WTC11 (cell line): ENCODE data around the gene GGA3. TPM values are rescaled to one million over a fixed set of nuclear protein-coding genes. Genes with fewer than 3 reads are reported as not detected.

Experiments
- ATAC-seq: fragments of 200-7000 bp; cut with Tn5 transposase; 2 replicates; pipeline ENCODE4 v1.10.0; 2021; ENCODE audit warnings: mild to moderate bottlenecking, moderate library complexity
- CTCF ChIA-PET: fragments of 300-600 bp; sonication (Branson Sonifier 250); formaldehyde crosslinking; loops from one replicate; lab custom pipeline; 2021; ENCODE audit warnings: antibody characterized with exemption; lab: Charles Lee
- POLR2A ChIA-PET: fragments of 350-600 bp; sonication (Branson Sonifier 250); formaldehyde crosslinking; loops from one replicate; lab custom pipeline; 2021; ENCODE audit warnings: antibody characterized with exemption; lab: Charles Lee
- DNase-seq: peaks from one replicate; pipeline ENCODE4 v3.0.0; 2021; ENCODE audit warnings: low spot score
- H3K27ac Mint-ChIP-seq: 2 replicates; pipeline ENCODE4 v1.8.0; 2021; ENCODE audit warnings: mixed read lengths
- H3K27me3 Mint-ChIP-seq: 2 replicates; pipeline ENCODE4 v1.8.0; 2021; ENCODE audit warnings: low read depth, mild to moderate bottlenecking, moderate library complexity, mixed read lengths
- H3K36me3 Mint-ChIP-seq: 2 replicates; pipeline ENCODE4 v1.8.0; 2021; ENCODE audit warnings: mixed read lengths
- H3K4me1 Mint-ChIP-seq: 2 replicates; pipeline ENCODE4 v1.8.0; 2022; ENCODE audit warnings: mixed read lengths
- H3K4me3 Mint-ChIP-seq: 2 replicates; pipeline ENCODE4 v1.8.0; 2021; ENCODE audit warnings: mild to moderate bottlenecking, moderate library complexity, mixed read lengths
- H3K9me3 Mint-ChIP-seq: 2 replicates; pipeline ENCODE4 v1.8.0; 2021; ENCODE audit warnings: mixed read lengths
- FOXJ3 ChIP-seq: sonication (generic); formaldehyde crosslinking; IDR thresholded peaks from 2 replicates; pipeline ENCODE4 v1.9.0; 2021; ENCODE audit warnings: missing genetic modification reagents, mild to moderate bottlenecking, borderline replicate concordance
- GABPB1 ChIP-seq: sonication (generic); formaldehyde crosslinking; IDR thresholded peaks from 2 replicates; pipeline ENCODE4 v1.8.1; 2023; ENCODE audit warnings: mild to moderate bottlenecking, missing genetic modification reagents
- IRF2 ChIP-seq: sonication (generic); formaldehyde crosslinking; IDR thresholded peaks from 2 replicates; pipeline ENCODE4 v1.8.0; 2022; ENCODE audit warnings: low read depth, missing genetic modification reagents, borderline replicate concordance
- MYBL2 ChIP-seq: sonication (generic); formaldehyde crosslinking; IDR thresholded peaks from 2 replicates; pipeline ENCODE4 v1.8.1; 2023; ENCODE audit warnings: mild to moderate bottlenecking, moderate library complexity, missing genetic modification reagents
- NFATC4 ChIP-seq: fragments of 250-450 bp; sonication (Bioruptor Pico); IDR thresholded peaks from 2 replicates; pipeline ENCODE4 v1.9.0; 2021; ENCODE audit warnings: mild to moderate bottlenecking
- NR3C1 ChIP-seq: sonication (generic); formaldehyde crosslinking; conservative IDR thresholded peaks from 2 replicates; pipeline ENCODE4 v1.8.1; 2023; ENCODE audit warnings: low read depth, mild to moderate bottlenecking, missing genetic modification reagents
- SMAD4 ChIP-seq: sonication (generic); formaldehyde crosslinking; IDR thresholded peaks from 2 replicates; pipeline ENCODE4 v1.8.0; 2022; ENCODE audit warnings: mild to moderate bottlenecking, missing genetic modification reagents
- SP1 ChIP-seq: sonication (generic); formaldehyde crosslinking; conservative IDR thresholded peaks from 2 replicates; pipeline ENCODE4 v1.8.1; 2022; ENCODE audit warnings: missing genetic modification reagents
- TCF7 ChIP-seq: sonication (generic); formaldehyde crosslinking; IDR thresholded peaks from 2 replicates; pipeline ENCODE4 v1.8.0; 2022; ENCODE audit warnings: mild to moderate bottlenecking, low read depth, missing genetic modification reagents, moderate library complexity
- TEAD1 ChIP-seq: sonication (generic); formaldehyde crosslinking; IDR thresholded peaks from 2 replicates; pipeline ENCODE4 v1.8.0; 2022; ENCODE audit warnings: mild to moderate bottlenecking, missing genetic modification reagents
- TEAD4 ChIP-seq: sonication (generic); formaldehyde crosslinking; IDR thresholded peaks from 2 replicates; pipeline ENCODE4 v1.8.0; 2022; ENCODE audit warnings: mild to moderate bottlenecking, missing genetic modification reagents
- TP53 ChIP-seq: sonication (generic); formaldehyde crosslinking; IDR thresholded peaks from 2 replicates; pipeline ENCODE4 v1.8.1; 2023; ENCODE audit warnings: mild to moderate bottlenecking, missing genetic modification reagents
- ZNF232 ChIP-seq: sonication (generic); formaldehyde crosslinking; IDR thresholded peaks from 2 replicates; pipeline ENCODE4 v1.8.0; 2022; ENCODE audit warnings: mild to moderate bottlenecking, missing genetic modification reagents
- ZNF396 ChIP-seq: fragments of 250-450 bp; sonication (Bioruptor Pico); IDR thresholded peaks from 2 replicates; pipeline ENCODE4 v1.8.0; 2021; ENCODE audit warnings: mild to moderate bottlenecking, moderate library complexity, borderline replicate concordance
- ZNF416 ChIP-seq: fragments of 250-450 bp; sonication (Bioruptor Pico); IDR thresholded peaks from 2 replicates; pipeline ENCODE4 v1.9.0; 2021; ENCODE audit warnings: mild to moderate bottlenecking, inconsistent platforms
- total RNA-seq: library from RNA; stranded (reverse); gene quantifications from 3 replicates; pipeline ENCODE4 v1.2.3, GENCODE V29; 2021
- TF ChIP-seq, protein P1 (sequence below): sonication (generic); formaldehyde crosslinking; IDR thresholded peaks from 2 replicates; pipeline ENCODE4 v1.8.1; 2023; ENCODE audit warnings: mild to moderate bottlenecking, missing genetic modification reagents
- TF ChIP-seq, protein P2 (sequence below): sonication (generic); formaldehyde crosslinking; IDR thresholded peaks from 2 replicates; pipeline ENCODE4 v1.8.0; 2023; ENCODE audit warnings: mild to moderate bottlenecking, missing genetic modification reagents
- TF ChIP-seq, protein P3 (sequence below): sonication (generic); formaldehyde crosslinking; IDR thresholded peaks from 2 replicates; pipeline ENCODE4 v1.8.1; 2022; ENCODE audit warnings: low read depth, mild to moderate bottlenecking, moderate library complexity, missing genetic modification reagents, borderline replicate concordance
- TF ChIP-seq, protein P4 (sequence below): sonication (generic); formaldehyde crosslinking; IDR thresholded peaks from 2 replicates; pipeline ENCODE4 v1.8.1; 2022; ENCODE audit warnings: mild to moderate bottlenecking, missing genetic modification reagents, moderate library complexity, borderline replicate concordance
- TF ChIP-seq, protein P5 (sequence below): sonication (generic); formaldehyde crosslinking; IDR thresholded peaks from 2 replicates; pipeline ENCODE4 v1.8.1; 2023; ENCODE audit warnings: mild to moderate bottlenecking, missing genetic modification reagents, moderate library complexity

Gene GGA3
- total RNA-seq, 1 experiment from 2014 or later = 66.9 TPM

DNA sequence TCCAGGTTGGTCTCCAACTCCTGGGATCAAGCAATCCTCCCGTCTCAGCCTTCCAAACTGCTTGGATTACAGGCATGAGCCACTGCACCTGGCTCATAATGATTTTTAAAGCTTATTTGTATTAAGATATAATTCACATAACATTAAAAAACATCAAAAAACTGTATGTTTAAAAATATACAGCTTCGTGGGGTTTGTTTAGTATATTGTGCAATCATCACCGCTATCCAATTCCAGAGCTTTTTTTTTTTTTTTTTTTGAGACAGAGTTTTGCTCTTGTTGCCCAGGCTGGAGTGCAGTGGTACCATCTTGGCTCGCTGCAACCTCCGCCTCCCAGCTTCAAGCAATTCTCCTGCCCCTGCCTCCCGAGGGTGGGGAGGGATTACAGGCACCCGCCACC lies 38.9 kb upstream of the GGA3 start:
- no peak for ATAC-seq
- POLR2A ChIA-PET = no interaction called here
- Mint-ChIP-seq H3K36me3 (no peaks in the 10 kb centered on the region), H3K4me3 (no peak overlapping the region), H3K9me3 (no peaks in the 10 kb centered on the region)
- TF ChIP-seq FOXJ3 = no peak
- TF ChIP-seq TP53 (CRISPR knock-in tag) = no peak
- no peak for TF ChIP-seq TEAD1 (CRISPR knock-in tag)
- TF ChIP-seq, protein P1, sequence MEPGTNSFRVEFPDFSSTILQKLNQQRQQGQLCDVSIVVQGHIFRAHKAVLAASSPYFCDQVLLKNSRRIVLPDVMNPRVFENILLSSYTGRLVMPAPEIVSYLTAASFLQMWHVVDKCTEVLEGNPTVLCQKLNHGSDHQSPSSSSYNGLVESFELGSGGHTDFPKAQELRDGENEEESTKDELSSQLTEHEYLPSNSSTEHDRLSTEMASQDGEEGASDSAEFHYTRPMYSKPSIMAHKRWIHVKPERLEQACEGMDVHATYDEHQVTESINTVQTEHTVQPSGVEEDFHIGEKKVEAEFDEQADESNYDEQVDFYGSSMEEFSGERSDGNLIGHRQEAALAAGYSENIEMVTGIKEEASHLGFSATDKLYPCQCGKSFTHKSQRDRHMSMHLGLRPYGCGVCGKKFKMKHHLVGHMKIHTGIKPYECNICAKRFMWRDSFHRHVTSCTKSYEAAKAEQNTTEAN = no peak
- no peak for TF ChIP-seq ZNF232 (CRISPR knock-in tag)
- TF ChIP-seq IRF2 (CRISPR knock-in tag) = no peak
- TF ChIP-seq, protein P2, sequence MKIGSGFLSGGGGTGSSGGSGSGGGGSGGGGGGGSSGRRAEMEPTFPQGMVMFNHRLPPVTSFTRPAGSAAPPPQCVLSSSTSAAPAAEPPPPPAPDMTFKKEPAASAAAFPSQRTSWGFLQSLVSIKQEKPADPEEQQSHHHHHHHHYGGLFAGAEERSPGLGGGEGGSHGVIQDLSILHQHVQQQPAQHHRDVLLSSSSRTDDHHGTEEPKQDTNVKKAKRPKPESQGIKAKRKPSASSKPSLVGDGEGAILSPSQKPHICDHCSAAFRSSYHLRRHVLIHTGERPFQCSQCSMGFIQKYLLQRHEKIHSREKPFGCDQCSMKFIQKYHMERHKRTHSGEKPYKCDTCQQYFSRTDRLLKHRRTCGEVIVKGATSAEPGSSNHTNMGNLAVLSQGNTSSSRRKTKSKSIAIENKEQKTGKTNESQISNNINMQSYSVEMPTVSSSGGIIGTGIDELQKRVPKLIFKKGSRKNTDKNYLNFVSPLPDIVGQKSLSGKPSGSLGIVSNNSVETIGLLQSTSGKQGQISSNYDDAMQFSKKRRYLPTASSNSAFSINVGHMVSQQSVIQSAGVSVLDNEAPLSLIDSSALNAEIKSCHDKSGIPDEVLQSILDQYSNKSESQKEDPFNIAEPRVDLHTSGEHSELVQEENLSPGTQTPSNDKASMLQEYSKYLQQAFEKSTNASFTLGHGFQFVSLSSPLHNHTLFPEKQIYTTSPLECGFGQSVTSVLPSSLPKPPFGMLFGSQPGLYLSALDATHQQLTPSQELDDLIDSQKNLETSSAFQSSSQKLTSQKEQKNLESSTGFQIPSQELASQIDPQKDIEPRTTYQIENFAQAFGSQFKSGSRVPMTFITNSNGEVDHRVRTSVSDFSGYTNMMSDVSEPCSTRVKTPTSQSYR (CRISPR knock-in tag) = no peak
- TF ChIP-seq NFATC4 (CRISPR knock-in tag) = no peak
- TF ChIP-seq ZNF416 (CRISPR knock-in tag) = no peak
- no peak for TF ChIP-seq ZNF396 (CRISPR knock-in tag)
- TF ChIP-seq SP1 = no peak
- no peak for TF ChIP-seq NR3C1 (CRISPR knock-in tag)
- no peak for TF ChIP-seq GABPB1
- TF ChIP-seq, protein P3, sequence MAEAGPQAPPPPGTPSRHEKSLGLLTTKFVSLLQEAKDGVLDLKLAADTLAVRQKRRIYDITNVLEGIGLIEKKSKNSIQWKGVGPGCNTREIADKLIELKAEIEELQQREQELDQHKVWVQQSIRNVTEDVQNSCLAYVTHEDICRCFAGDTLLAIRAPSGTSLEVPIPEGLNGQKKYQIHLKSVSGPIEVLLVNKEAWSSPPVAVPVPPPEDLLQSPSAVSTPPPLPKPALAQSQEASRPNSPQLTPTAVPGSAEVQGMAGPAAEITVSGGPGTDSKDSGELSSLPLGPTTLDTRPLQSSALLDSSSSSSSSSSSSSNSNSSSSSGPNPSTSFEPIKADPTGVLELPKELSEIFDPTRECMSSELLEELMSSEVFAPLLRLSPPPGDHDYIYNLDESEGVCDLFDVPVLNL = no peak
- no peak for TF ChIP-seq TEAD4 (CRISPR knock-in tag)
- no peak for TF ChIP-seq SMAD4 (CRISPR knock-in tag)
- no peak for TF ChIP-seq TCF7 (CRISPR knock-in tag)
- TF ChIP-seq, protein P4, sequence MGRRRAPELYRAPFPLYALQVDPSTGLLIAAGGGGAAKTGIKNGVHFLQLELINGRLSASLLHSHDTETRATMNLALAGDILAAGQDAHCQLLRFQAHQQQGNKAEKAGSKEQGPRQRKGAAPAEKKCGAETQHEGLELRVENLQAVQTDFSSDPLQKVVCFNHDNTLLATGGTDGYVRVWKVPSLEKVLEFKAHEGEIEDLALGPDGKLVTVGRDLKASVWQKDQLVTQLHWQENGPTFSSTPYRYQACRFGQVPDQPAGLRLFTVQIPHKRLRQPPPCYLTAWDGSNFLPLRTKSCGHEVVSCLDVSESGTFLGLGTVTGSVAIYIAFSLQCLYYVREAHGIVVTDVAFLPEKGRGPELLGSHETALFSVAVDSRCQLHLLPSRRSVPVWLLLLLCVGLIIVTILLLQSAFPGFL (CRISPR knock-in tag) = no peak
- TF ChIP-seq MYBL2 = no peak
- TF ChIP-seq, protein P5, sequence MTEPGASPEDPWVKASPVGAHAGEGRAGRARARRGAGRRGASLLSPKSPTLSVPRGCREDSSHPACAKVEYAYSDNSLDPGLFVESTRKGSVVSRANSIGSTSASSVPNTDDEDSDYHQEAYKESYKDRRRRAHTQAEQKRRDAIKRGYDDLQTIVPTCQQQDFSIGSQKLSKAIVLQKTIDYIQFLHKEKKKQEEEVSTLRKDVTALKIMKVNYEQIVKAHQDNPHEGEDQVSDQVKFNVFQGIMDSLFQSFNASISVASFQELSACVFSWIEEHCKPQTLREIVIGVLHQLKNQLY (CRISPR knock-in tag) = no peak
- TF ChIP-seq, all 79 proteins: peak for 0
- no peaks in the 10 kb centered on the region for H3K4me1 Mint-ChIP-seq
- no peak for DNase-seq
- no peak overlapping the region for H3K27ac Mint-ChIP-seq
- CTCF ChIA-PET = interaction anchor here (0.6 to 1.6 kb wide), 4 partner anchors 9 to 112 kb away, joined by 3 to 7 read pairs (median 4); partner anchors contain the start of gene SLC25A19
- H3K27me3 Mint-ChIP-seq = no peaks in the 10 kb centered on the region
